GM18508 (cell line): ENCODE data around the gene IGF2BP2.

Experiments used
- ATAC-seq: cut with Tn5 transposase; IDR thresholded peaks from one replicate; pipeline ENCODE4 v1.9.1; 2021; ENCODE audit warnings: moderate number of reproducible peaks; ENCODE audit not compliant: insufficient read depth, unreplicated experiment

The IGF2BP2 gene

DNA sequence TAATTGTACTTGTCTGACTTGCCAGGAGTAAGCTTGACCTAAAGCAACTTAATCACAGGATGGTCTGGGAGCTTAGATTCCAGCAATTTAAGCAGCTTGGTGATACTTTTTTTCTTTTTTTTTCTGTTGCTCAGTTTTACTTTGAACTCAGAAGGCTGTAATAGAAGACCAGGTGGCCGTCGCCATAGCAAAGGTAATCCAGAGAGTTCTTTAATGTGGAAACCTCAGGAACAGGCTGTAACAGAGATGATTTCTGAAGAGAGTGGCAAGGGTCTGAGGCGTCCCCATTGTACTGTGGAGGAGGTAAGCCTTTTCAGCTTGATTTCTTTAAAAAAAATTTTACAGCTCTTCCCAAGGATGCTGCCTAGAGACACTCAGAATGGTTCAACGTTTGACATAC lies 218.6 kb downstream of the IGF2BP2 start:
- no peak for ATAC-seq

DNA sequence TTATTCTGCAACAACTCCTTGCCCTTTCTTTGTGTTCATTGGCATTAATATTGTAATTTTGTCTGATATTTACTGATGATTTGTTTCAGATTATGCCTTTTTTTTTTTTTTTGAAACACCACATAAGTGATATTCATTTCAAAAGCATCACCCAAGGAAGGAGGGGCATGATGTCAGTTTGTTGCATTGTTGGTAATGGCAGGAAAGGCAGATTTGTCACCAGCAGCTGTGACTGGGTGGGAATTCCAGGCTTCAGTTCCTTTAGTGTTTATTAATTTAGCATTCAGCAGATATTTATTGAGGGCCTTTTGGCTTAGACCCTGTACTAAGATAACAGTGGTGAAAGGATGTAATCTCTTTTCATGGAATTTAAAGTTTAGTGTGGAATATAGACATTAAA lies 219.3 kb downstream of the IGF2BP2 start:
- ATAC-seq = no peak

DNA sequence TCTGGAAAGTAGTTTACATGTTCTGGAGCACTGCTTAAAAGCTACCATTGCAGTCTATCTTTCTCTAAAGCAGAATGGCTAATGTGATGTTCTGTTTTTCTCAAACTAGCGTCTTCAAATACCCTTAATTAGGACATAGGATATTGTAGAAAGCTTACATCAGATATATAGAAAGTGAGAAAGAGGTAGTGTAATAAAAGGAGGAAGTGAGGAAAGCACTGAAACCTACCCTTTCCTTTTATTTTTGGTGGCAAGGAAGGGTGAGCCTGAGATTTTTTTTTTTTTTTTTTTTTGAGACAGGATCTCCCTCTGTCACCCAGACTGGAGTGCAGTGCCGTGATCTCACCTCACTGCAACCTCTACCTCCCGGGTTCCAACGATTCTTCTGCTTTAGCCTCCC lies 229.3 kb downstream of the IGF2BP2 start:
- ATAC-seq = no peak

DNA sequence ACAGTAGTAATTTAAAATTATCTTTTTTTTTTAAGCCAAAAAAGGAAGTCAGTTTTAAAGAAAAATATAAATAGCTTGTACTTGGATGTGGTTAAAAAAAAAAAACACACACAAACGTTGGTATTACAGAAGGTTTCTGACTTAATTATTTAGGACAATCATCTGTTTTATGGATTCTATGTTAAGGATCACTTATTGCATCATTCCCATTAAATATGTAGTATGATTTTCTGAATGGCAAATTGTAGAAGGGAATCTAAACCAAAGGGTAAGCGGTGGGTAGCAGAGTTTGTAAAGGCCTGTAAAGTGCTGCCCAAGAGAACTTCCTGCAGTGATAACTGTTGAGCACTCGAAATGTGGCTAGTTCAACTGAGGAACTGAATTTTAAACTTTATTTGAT lies 230.8 kb downstream of the IGF2BP2 start:
- no peak for ATAC-seq
